Activated CD8-positive, alpha-beta memory T cell treated with anti-CD3 and anti-CD28 coated beads, Interleukin-2, amount 50 U/mL, for 4 hours (primary cell): ENCODE data around the gene UBE2I.

ENCODE experiments used
- DNase-seq: peaks from one replicate; pipeline ENCODE4 v3.0.0-alpha.2; 2020

Gene UBE2I

DNA sequence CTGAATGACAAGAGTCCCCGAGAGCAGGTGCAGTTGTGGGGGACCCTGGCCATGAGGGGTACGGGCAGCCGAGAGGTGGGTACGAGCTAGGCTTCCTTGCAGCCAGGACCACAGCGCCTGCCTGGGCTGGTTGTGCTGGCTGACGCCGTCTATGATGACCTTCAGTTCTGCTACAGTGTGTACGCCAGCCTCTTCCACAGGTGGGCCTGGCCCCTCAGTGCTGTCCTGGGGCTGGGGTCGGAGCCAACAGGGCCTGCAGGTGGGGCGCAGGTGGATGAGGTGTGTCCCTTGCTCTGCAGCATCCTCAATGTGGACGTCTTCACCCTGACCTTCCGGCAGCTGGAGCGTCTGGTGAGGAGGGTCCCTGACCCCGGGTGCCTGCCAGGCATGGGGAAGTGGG lies 35.1 kb downstream of the UBE2I start:
- DNase-seq, result no peak

DNA sequence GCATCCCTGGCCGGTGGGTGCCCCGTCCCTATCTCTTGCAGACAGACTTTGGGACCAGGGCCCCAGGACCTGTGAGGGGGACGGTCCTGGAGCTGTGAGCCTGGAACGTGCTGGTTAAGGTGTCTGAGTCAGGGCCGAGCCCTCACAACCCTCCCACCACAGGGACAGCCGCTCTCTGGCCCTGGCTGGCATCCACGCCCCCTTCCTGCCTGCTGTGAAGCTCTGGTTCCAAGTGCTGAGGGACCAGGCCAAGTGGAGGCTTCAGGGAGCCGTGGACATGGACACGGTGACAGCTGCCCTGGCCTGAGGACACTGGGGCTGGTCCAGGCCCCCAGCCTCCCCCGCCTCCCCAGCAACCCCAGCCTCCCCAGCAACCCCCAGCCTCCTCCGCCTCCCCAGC lies 35.7 kb downstream of the UBE2I start:
- DNase-seq, result no peak

DNA sequence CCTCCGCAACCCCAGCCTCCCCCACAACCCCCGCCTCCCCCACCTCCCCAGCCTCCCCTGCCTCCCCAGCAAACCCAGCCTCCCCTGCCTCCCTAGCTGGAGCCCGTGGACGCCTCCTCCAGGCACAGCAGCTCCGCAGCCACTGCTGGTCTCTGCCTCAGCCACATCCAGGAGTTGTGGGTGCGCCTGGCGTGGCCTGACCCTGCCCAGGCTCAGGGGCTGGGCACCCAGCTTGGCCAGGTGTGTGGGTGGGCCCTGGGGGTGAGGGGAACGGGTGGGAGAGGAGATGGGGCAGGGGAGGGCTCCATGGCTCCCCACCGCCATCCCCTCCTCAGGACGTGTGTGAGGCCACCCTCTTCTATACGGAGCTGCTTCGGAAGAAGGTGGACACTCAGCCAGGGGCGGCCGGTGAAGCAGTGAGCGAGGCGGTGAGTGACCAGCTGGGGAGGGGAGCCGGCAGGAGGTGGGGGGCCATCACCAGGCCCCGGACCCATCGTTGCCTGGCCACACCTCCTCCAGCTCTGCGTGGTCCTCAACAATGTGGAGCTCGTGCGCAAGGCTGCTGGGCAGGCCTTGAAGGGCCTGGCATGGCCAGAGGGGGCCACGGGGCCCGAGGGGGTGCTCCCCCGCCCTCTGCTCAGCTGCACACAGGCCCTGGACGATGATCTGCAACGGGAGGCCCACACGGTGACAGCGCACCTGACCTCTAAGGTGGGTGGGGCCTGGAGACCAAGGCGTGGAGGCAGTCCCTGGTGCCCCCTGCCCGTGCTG lies 36.4 kb downstream of the UBE2I start:
- no peak for DNase-seq

DNA sequence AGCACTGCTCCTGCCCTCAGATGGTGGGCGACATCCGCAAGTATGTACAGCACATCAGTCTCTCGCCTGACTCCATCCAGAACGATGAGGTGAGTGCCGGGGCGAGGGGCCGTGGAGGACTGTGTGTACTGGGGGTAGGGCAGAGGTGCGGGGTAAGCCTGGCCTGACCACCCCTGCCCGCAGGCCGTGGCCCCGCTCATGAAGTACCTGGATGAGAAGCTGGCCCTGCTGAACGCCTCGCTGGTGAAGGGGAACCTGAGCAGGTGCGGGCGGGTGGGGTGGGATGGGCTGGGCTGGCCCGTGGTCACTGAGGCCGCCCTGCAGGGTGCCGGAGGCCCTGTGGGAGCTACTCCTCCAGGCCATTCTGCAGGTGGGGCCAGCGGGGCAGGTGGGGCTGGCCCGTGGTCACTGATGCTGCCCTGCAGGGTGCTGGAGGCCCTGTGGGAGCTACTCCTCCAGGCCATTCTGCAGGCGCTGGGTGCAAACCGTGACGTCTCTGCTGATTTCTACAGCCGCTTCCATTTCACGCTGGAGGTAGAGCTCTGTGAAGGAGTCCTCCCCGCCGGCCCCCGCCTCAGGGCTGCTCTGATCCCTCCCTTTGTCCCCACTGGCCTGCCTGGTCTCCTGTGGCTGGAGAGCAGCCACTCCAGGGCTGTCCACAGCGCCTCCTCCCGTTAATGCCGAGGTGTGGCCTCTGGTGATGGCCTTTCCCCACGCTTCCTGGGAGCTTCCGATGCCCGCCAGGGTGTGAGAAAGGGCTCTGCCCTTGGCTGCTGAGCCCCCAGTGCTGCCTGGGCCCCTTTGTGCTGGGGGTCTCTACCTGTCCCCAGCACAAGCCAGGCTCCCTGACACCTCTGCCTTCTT lies 37.2 kb downstream of the UBE2I start:
- no peak for DNase-seq

DNA sequence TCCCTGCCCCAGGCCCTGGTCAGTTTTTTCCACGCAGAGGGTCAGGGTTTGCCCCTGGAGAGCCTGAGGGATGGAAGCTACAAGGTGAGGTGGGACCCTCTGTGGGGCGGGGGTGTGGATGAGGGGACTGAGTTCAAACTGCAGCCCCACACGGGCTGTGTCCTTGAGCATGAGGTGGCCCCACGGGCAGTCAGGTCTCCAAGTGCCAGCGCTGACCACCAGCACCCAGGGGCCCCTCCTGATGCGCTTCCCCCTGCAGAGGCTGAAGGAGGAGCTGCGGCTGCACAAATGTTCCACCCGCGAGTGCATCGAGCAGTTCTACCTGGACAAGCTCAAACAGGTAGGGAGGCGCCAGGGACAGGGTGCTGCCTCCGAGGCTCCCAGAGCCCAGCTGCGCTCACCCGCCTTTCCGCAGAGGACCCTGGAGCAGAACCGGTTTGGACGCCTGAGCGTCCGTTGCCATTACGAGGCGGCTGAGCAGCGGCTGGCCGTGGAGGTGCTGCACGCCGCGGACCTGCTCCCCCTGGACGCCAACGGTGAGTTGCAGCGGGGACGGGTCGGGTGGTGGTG lies 37.9 kb downstream of the UBE2I start:
- no peak for DNase-seq

- no peak for DNase-seq
Measured at GRCh38 chr16:1347962-1348361, 38.5 kb downstream of the UBE2I start.

GRCh38 chr16:1348441-1348840 lies 39.0 kb downstream of the UBE2I start:
- no peak for DNase-seq

- DNase-seq, result no peak
Measured at GRCh38 chr16:1348926-1349325, 39.5 kb downstream of the UBE2I start.

DNA sequence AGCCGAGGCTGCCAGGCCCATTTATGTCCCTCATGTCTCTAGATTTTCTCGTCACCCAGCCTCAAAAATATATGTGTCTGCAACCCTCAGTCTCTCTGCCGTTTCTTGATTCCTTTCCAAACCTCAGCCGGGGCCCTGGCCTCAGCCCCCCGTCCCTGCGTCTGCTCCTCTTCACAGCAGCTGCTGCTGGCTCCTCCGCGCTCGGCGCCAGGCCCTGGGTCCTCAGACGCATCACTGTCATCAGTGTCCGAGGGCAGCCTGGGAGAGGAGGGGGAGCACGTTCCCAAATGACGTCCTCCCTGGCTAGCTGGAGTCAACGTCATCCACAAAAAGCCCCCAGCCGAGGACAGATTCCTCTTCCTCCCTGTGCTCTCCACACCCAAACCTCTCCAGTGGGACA lies 39.9 kb downstream of the UBE2I start:
- no peak for DNase-seq

- DNase-seq, result no peak
Measured at GRCh38 chr16:1349951-1350350, 40.5 kb downstream of the UBE2I start.

GRCh38 chr16:1350691-1351090 lies 41.3 kb downstream of the UBE2I start:
- no peak for DNase-seq

DNA sequence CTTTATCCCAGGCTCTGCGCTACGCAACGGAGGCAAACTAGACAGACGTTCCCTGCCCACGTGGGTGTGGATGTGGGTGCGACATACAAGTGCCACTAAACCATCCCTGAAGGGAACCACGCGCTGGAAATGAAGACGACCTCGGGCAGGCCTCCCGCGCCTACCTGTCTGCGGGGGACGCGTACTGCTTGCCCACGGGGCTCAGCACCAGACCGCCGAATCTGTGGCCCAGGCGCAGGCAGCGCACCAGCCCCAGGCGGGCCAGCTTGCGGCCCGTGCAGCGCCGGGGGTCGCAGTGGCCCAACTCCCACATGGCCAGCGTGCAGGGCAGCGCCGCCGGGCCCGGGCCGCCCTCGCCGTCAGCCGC lies 41.8 kb downstream of the UBE2I start:
- DNase-seq, result no peak

DNA sequence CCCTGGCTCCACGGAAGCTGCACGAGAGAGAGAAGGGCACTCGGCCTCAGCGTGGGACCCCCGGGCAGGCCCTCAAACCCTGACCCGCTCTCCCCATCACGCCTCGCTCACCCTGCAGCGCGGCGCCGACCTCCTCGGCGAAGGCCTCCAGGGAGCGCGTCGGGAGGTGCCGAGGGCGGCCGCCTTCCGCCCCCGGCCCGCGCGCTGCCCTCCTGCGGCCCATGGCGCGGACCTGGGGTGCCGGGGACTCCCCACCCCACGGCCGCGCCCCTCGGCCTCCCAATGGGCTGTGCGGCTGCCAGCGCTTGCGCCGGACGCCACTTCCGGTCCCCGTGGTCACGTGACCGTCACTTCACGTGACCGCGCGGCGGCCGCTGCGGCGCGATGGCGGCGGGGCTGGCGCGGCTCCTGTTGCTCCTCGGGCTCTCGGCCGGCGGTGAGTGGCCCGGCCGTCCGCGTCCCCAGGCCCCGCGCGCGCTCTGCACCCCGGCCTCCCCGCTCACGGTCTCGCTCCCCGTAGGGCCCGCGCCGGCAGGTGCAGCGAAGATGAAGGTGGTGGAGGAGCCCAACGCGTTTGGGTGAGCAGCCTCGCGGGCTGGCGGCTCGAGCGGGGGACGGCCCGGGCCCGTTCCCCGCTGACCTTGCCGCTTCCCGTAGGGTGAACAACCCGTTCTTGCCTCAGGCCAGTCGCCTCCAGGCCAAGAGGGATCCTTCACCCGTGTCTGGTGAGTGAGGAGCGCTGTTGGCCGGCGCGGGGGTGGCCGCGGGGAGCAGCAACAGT lies 42.3 kb downstream of the UBE2I start, which contains the start of the genes GNPTG and TSR3:
Gene GNPTG, plus strand, starts transcription at position 350 of the 781 bp plus-strand sequence. Its CDS starts 35 bp downstream, at position 385.
Gene TSR3, minus strand, starts transcription at position 297 of the 781 bp plus-strand sequence. Its CDS starts 74 bp downstream, at position 223.
- DNase-seq, result peak; percentile 81

GRCh38 chr16:1354815-1355540 lies 45.5 kb downstream of the UBE2I start:
- no peak for DNase-seq

DNA sequence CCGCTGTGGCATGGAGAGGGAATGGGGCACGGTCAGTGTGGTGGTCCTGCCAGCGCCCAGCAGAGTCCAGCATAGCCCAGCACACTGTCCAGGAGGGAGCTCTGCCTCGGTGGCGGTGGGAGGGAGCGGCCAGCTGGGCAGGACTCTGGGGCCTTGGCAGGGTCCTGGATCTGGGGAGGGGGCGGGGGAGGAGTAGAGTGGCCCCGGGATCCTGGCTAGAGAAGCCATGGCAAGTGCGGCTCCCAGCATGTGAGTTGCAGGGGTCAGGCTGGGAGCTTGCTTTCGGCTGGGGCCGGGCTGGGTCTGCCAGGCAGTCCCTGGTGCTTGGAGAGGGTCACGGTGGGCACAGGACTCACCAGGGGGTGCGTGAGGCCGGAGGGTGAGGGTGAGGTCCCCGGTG lies 46.2 kb downstream of the UBE2I start:
- DNase-seq, result no peak

- DNase-seq, result no peak
Measured at GRCh38 chr16:1356061-1356900, 46.8 kb downstream of the UBE2I start.

- DNase-seq, result no peak
Measured at GRCh38 chr16:1357906-1358566, 48.6 kb downstream of the UBE2I start.

DNA sequence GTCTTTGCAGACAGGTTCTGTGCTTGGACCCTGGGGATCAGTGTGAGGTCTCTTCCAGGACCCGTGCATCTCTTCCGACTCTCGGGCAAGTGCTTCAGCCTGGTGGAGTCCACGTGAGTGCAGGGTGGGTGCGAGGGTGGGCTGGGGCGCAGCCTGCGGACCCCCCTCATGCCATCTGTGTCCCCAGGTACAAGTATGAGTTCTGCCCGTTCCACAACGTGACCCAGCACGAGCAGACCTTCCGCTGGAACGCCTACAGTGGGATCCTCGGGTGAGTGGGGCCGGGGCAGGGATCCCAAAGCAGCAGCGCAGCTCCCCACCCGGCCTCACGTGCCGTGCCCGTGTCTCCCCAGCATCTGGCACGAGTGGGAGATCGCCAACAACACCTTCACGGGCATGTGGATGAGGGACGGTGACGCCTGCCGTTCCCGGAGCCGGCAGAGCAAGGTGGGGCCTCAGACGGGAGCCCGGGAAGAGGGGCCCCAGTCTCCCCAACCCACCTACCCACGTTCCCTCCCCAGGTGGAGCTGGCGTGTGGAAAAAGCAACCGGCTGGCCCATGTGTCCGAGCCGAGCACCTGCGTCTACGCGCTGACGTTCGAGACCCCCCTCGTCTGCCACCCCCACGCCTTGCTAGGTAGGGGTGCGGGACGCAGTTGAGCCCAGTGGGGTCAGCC lies 52.4 kb downstream of the UBE2I start:
- DNase-seq, result no peak

- DNase-seq, result no peak
Measured at GRCh38 chr16:1362807-1363206, 53.4 kb downstream of the UBE2I start.

GRCh38 chr16:1363501-1364041 lies 54.1 kb downstream of the UBE2I start:
- peak; percentile 71 for DNase-seq
